GM21786 (cell line): ENCODE data around the gene FBXW9.
A peak's percentile ranks its signal among the peaks of the same experiment; 100 is the strongest.
"Not testable (repeated sequence)": the region's sequence is repeated elsewhere in the genome, so short reads cannot be mapped to it uniquely, and the experiment has no call there.

Experiments
- ATAC-seq: cut with Tn5 transposase; IDR thresholded peaks from one replicate; pipeline ENCODE4 v1.9.1; 2021; ENCODE audit not compliant: unreplicated experiment

FBXW9 gene

DNA sequence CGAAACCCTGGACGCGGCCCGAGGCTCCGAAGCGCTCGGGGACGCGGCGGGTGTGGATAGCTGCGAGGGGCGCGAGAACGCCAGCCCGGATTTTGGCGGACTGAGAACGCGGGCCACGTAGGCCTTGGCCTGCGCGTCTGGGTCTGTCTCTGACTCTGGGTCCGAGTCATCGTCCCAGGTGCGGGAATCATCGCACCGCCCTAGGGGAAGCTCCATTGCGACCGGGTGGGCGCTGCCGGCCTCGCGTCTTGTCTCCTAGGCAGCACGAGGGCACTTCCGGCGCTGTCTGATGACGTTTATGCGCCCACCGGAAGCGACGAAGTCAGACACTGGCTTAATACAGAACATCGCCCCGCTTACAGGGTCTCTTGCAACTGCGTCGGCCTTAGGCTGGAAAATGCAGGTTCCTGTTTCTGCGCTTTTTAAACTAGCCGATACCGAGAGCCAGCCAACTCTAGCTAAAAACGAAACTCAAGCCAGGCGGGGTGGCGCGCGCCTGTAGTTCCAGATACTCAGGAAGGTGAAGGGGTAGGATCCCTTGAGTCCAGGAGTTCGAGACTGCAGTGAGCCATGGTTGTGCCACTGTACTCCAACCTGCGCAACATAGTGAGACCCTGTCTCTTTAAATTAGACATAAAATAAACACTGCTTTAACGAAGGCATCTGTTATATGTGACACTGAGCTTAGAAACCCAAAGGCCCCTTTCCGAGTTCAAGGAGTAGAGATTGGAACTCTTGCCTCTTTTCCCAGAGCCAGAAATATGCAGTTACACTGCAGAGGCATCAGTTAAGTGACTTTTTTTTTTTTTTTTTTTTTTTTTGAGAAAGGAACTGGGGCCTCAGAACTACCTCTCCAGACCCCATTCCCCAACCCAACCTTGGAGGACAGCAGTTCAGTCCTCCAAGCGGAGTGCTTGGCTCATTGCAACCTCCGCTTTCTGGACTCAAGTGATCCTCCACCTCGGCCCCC is at the start of gene FBXW9:
FBXW9 (minus strand) TSS at position 266 of the 970 bp plus-strand sequence; CDS start at position 216, 50 bp downstream.
- ATAC-seq: peak; percentile 75

DNA sequence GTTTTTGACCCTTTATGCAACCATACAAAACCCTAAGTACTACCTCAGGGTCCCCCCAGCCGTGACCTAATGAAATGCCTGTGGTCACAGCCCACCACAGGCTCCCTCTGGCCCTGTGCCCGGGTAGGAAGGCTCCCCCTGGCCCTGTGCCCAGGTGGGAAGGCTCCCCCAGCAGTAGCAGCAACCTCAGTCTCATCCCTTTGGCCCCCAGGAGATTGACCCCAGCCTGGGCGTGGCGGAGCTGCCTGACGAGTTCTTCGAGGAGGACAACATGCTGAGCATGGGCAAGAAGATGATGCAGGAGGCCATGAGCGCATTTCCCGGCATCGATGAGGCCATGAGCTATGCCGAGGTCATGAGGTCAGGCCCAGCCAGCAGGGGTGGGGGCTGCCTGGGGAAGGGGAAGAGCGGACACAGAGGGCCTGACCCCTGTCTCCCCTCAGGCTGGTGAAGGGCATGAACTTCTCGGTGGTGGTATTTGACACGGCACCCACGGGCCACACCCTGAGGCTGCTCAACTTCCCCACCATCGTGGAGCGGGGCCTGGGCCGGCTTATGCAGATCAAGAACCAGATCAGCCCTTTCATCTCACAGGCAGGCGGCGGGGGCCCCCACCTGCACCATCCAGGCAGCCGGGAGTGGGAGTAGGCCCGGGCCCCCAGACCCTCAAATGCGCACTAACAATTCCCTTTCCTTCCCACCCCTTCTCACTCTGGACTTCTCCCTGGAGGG is 48.9 kb upstream of the FBXW9 start:
- no peak for ATAC-seq

GRCh38 chr19:12737835-12738351 is 41.5 kb upstream of the FBXW9 start:
- ATAC-seq: no peak

DNA sequence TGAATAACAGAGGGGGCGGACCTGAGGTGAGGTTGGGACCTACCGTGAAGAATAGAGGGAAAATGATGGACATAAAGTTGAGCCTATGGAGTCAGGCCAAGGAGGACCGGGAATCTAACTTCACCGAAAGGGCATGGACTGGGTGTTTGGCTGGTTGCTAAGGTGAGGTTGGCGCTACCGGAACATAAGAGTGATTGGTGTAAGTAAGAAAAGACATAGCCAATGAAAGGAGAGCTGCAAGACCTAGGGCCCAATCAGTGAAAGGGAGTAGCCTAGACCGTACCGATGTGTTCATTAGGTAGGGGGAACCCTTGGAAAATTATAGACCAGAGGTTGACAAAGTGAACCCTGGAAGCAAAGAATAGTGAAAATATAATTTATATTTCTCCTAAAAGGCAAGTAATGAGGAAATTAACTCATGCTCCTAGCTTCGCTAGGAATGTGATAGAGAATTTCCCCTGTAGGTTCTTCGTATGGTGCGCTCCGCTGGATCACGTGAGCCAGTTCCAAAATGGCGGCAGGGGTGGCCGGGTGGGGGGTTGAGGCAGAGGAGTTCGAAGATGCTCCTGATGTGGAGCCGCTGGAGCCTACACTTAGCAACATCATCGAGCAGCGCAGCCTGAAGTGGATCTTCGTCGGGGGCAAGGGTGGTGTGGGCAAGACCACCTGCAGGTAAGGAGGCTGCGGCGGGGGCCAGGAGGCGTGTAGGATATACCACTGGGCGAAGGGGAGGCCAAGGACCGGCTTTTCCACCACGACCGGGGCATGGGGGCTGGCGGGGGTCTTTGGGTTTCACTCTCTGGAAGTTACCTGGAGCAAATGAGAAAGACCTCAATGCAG is 40.8 kb upstream of the FBXW9 start, which contains the start of gene GET3:
GET3 (plus strand) TSS at position 503 of the 840 bp plus-strand sequence; CDS start at position 512, 9 bp downstream.
- peak; percentile 85 for ATAC-seq

DNA sequence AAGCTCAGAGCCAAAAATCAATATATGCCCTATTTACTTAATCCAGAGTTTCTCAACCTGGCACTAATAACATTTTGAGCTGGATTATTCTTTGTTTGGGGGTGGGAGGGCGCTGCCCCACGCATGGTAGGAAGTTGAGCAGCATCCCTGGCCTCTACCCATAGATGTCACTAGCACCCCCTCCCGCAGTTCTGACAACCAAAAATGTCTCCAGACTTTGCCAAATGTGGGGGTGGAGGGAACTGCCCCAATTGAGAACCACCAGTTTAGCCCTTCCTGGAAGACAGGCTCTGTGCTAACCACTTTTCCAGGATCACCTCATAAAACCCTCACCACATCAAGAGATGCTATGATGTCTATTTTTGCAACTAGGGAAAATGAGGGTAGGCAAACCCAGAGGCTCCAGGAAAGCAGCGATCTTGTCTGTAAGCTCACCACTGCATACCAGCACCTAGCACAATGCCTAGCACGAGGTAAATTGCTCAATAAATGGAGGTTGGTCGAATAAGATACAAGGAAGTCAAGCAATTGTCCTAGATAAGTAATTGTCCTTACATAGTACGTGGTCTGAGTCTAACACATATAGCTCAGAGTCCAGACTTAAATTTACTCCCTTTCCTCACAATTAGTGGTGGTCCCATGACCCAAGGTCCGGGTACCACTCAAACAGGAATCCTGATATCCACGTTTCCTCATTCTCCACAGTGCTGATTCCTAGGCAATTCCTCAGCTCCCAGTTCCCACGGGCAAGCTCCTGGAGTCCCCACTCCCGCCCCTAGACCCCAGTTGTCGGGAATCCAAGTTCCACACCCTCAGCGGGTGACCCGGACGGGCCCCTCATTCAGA is 37.2 kb upstream of the FBXW9 start:
- ATAC-seq: no peak

DNA sequence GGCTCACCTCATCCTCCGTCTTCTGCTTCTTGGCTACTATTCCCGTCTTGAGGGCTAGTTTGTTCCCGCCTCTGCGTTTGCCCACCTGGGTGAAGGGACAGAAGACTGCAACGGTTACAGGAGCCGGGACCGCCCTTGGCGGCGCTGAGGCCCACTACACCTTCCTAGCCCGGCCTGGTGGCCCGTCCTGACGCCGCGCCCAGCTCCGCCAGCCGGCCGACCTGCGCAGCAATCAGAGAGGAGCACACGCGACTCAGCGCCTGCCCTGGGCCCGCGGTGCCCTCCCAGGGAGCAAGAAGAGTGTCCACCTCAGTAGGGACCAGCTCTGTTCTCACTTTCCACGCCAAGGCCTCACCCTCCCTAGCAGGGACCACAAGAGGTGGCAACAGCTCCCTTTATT is 34.9 kb upstream of the FBXW9 start:
- ATAC-seq: no peak

- no peak for ATAC-seq
Observed at GRCh38 chr19:12730064-12730463, 33.6 kb upstream of the FBXW9 start.

DNA sequence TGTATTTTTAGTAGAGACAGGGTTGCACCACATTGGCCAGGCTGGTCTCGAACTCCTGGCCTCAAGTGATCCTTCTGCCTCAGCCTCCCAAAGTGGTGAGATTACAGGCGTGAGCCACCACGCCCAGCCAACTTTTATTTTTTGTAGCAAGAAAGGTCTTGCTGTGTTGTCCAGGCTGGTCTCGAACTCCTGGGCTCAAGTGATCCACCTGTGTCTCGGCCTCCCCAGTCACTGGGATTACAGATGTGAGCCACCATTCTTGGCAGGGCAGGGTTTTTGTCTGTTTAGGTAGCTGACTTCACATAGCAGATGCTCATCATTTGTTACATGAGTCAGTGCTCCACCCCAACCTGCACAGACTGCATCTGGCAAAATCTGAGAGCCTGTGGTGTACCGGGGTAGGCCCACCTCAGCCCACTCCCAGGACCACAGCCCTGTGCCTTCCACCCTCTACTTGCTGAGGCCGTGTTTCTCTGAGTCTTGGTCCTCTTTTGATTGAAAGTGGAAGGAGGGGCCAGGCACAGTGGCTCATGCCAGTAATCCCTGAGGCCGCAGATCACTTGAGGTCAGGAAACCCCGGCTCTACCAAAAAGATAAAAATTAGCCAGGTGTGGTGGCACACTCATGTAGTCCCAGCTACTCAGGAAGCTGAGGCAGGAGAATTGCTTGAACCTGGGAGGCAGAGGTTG is 31.5 kb upstream of the FBXW9 start:
- ATAC-seq: no peak

GRCh38 chr19:12726988-12727316 is 30.5 kb upstream of the FBXW9 start:
- ATAC-seq: no peak

DNA sequence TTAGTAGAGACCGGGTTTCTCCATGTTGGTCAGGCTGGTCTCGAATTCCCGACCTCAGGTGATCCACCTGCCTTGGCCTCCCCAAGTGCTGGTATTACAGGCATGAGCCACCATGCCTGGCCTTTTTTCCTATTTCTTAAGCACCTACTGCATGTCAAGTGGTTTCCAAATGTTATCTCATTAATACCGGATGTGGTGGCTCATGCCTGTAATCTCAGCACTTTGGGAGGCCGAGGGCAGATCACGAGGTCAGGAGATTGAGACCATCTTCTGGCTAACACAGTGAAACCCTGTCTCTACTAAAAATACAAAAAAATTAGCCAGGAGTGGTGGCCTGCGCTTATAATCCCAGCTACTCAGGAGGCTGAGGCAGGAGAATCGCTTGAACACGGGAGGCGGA is 29.2 kb upstream of the FBXW9 start:
- not testable (repeated sequence) for ATAC-seq

DNA sequence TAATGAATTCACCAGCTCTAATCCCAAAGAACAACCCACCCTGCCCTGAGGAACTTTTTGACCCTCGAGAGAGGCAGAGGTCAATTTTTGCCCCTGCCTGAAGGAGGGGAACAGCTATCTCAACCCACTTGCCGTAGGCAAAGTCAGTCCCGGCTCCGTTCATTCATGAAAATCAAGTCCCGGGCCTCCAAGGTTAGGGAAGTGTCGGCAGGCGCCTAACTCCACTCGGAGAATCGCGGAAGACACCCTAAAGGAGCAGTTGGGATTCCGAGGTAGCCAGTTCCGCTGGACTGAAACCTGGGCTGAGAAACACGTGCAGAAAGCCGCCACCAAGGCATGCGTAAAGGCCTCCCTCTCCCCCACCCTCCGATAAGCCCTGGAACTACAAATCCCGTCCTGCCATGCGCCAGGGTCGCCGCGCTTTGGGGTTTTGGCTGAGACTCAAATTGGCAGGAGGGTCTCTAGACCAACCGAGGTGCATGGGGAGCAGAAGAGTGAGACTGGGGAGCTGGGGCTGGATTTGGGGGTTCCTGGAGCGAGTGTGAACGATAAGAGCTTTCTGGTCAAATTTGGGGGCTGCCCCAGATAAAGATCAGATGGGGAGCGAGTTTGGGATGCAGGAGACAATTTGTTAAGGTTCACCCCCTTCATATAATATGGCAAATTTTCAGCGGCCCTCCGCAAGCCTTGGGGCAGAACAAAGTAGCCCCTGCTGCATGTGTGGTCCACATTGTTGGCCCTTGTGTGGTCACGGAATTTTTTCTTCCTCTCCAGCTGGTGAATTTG is 27.4 kb upstream of the FBXW9 start, which contains the start of gene TNPO2:
TNPO2 (minus strand) TSS at position 292 of the 786 bp plus-strand sequence. CDS start 2,955 bp downstream, outside the sequence.
- no peak for ATAC-seq

GRCh38 chr19:12723381-12723640 is 26.9 kb upstream of the FBXW9 start:
- no peak for ATAC-seq

DNA sequence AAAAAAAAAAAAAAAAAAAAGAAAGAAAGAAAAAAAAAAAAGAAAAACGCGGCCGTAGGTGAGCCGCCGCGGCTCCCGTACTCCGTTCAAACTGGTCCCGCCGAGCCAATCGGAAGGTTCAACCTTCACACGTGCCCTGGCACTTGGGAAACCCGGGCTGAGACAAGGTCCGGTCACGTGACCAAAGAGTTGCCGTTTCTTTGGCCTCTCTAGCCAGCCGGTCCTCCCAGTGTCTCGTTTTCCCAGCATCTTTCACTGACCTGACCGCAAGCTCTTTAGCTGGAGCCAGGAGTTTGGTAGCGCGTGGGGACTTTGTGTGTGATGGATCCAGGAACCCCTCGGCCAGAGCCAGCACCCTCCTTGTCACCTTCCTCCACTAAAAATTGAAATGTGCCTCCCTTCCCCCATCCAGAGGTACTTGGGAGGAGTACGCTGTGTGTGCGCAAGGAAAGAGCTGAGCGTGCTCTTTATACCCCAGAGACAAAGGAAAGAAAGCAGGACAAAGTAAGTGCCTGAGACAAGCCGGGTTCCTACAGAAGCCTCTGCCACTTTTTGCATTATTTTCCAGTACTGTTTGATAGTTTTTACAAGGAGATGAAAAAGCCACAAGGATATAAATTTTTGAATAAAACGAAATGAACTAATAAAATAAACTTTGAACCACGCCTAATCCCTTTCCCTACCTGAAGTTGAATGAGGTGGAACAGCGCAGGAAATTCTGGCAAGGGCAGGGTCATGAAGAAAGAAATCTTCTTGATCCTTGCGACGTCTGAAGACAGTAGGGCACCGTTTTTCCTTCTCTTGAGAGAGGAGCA is 26.3 kb upstream of the FBXW9 start:
- peak; percentile 82 for ATAC-seq

DNA sequence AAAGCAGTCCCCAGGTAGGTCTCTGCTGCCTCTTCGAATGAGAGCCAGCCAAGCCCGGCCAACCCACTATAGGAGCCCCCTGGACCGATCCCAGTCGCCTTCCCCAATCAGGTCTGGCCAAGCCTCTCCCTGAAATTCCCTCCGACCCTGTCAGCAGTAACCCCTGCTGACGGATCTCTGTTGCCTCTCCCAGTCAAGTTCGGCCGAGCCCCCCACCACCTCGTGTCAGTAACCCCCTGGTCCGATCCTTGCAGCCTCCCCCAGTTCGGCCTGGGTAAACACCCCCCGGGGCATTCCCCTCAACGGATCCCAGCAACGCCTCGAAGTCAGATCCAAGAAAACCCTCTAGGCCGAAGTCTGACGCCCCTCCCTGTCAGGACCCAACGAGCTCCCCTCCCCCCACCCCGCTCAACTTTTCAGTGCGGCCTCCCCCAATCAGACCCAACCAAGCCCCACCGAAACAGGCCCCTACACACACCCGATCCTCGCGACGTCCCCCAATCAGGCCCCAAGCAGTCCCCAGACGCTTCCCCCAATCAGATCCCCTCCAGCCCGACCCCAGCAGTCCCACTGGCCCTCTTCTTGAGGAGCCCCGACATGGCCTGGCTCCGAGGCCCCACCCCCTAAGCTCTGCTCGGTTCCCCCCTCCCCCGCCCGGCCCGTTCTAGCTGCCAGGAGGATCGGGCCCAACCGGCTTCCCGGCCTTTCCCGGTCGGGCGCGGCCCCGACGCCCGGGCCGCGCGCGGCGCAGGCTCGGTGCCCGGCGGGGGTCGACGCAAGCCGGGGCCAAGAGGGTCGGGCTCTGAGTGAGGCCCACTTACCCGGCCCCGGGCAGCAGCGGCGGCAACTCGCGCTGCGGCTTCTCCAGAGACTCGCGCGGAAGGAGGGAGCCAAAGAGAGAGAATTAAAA is 25.5 kb upstream of the FBXW9 start:
- peak; percentile 16 for ATAC-seq

GRCh38 chr19:12720851-12721655 is 24.6 kb upstream of the FBXW9 start:
- no peak for ATAC-seq

DNA sequence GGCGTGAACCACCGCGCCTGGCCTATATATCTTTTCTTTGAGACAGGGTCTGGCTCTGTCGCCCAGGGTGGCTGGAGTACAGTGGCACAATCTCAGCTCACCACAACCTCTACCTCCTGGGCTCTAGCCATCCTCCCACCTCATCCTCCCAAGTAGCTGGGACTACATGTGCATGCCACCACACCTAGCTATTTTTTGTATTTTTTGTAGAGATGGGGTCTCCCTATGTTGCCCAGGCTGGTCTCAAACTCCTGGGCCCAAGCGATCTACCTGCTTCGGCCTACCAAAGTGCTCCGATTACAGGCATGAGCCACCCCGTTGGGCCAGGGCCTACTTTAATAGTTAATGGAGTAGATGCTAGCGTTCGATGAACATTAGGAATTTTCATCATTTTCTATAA is 23.9 kb upstream of the FBXW9 start:
- ATAC-seq: no peak
